HL-60 (cell line): ENCODE results near the gene IRGC.

Source experiments
- DNase-seq, 2 experiments: peaks; one replicate each; pipeline ENCODE4 v3.0.0-alpha.2; 2010 to 2020; ENCODE audit warnings: low read depth in 1 of 2, low spot score in 1 of 2
- H3K27ac ChIP-seq: fragments of 250-450 bp; sonication (Bioruptor Pico); replicated peaks from 2 replicates; pipeline ENCODE4 v1.5.1; 2020; ENCODE audit warnings: mild to moderate bottlenecking, moderate library complexity
- H3K27me3 ChIP-seq: fragments of 250-450 bp; sonication (Bioruptor Pico); 2 replicates; pipeline ENCODE4 v1.5.1; 2021; ENCODE audit warnings: mild to moderate bottlenecking, moderate library complexity; ENCODE audit not compliant: insufficient read depth, poor library complexity, severe bottlenecking
- H3K4me3 ChIP-seq: replicated peaks from 2 replicates; pipeline ENCODE4 v1.5.1; 2011; ENCODE audit warnings: mild to moderate bottlenecking, control low read depth, low read length; ENCODE audit not compliant: insufficient read depth
- CTCF ChIP-seq: IDR thresholded peaks from one replicate; pipeline ENCODE4 v1.5.1; 2011; ENCODE audit warnings: low read length, control low read depth, inconsistent platforms; ENCODE audit not compliant: insufficient read depth
- GABPA ChIP-seq: IDR thresholded peaks from 2 replicates; pipeline ENCODE4 v1.6.1; 2012; ENCODE audit warnings: low read depth
- POLR2AphosphoS5 ChIP-seq: IDR thresholded peaks from 2 replicates; pipeline ENCODE4 v1.6.1; 2012; ENCODE audit warnings: low read depth
- REST ChIP-seq: IDR thresholded peaks from 2 replicates; pipeline ENCODE4 v1.6.1; 2012; ENCODE audit warnings: low read depth; ENCODE audit not compliant: insufficient replicate concordance
- SPI1 ChIP-seq: IDR thresholded peaks from 2 replicates; pipeline ENCODE4 v1.6.1; 2012; ENCODE audit warnings: low read depth, mild to moderate bottlenecking, borderline replicate concordance

IRGC gene

DNA sequence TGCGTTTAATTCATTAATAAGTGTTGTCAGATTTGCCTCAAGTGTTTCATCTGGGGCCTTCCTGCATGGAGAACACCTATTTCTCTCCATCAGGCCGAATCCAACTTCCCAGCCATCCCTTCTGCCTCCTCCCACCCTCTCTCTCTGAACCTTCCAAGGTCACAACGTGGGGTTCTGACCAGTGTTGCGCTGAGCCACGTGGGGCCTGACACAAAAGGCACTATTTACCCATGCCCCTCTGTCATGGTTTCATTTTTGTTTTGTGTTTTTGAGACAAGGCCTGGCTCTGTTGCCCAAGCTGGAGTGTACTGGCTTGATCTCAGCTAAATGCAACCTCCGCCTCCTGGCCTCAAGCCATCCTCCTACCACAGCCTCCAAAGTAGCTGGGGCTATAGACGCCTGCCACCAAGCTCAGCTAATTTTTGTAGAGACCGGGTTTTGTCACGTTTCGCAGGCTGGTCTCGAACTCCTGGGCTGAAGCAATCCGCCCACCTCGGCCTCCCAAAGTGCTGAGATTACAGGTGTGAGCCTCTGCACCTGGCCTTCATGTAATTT, 8.6 kb upstream of the IRGC start:
- TF ChIP-seq POLR2AphosphoS5 (no peak), CTCF (no peak)
- DNase-seq, result no peak
- no peak overlapping the region for H3K27ac ChIP-seq
- no peaks in the 10 kb centered on the region for H3K27me3 ChIP-seq
- no peak overlapping the region for H3K4me3 ChIP-seq

DNA sequence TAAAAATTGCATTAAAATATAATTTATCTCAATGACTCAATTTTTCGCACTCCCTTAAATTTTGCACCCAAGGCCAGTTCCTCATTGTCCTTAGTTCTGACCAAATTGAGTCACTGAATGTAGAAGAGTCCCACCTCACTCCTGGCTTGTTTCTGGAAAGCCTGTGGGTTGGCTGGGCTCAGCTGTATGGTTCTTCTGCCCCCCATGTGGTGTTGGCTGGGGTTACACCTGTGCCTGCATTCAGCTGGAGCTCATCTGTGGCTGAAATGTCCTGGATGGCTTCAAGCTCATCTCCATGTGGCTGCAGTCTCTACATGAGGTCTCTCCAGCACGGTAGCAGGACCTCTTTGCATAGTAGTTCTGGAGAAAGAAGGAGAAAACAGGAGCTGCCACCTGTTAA, 7.2 kb upstream of the IRGC start:
- no peak overlapping the region for H3K27ac ChIP-seq
- no peak for DNase-seq
- no peak for TF ChIP-seq REST
- no peak for TF ChIP-seq SPI1
- no peak for TF ChIP-seq GABPA
- TF ChIP-seq CTCF, result no peak
- no peak for TF ChIP-seq POLR2AphosphoS5
- no peak overlapping the region for H3K4me3 ChIP-seq
- H3K27me3 ChIP-seq, result no peaks in the 10 kb centered on the region

DNA sequence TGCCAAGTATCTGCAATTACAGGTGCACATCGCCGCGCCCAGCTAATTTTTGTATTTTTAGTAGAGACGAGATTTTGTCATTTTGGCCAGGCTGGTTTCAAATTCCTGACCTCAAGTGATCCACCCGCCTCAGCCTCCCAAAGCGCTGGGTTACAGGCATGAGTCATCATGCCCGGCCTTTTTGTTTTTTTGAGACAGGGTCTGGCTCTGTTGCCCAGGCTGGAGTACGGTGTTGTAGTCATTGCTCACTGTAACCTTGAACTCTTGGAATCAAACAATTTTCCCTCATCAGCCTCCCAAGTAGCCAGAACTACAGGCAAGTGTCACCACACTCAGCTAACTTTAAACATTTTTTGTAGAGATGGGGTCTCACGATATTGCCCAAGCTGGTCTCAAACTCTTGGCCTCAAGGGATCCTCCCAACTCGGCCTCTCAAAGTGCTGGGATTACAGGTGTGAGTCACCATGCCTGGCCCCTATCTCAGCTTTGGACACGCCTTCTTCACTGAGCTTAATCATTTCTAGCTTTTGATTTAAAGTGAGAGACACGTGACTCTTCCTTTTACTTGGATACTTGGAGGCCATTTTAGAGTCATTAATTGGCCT, 4.0 kb upstream of the IRGC start:
- no peak for TF ChIP-seq CTCF
- Histone ChIP-seq H3K27me3 (no peaks in the 10 kb centered on the region), H3K27ac (no peak overlapping the region), H3K4me3 (no peak overlapping the region)
- DNase-seq, result no peak

- Histone ChIP-seq H3K4me3 (no peak overlapping the region), H3K27me3 (no peaks in the 10 kb centered on the region), H3K27ac (no peak overlapping the region)
- TF ChIP-seq POLR2AphosphoS5 (no peak), SPI1 (no peak)
- DNase-seq, result no peak
Measured at GRCh38 chr19:43713208-43713607, 2.7 kb upstream of the IRGC start.

- no peak for DNase-seq
- no peak overlapping the region for H3K4me3 ChIP-seq
- no peaks in the 10 kb centered on the region for H3K27me3 ChIP-seq
- no peak overlapping the region for H3K27ac ChIP-seq
- TF ChIP-seq POLR2AphosphoS5, result no peak
- TF ChIP-seq SPI1, result no peak
- no peak for TF ChIP-seq REST
- TF ChIP-seq GABPA, result no peak
- no peak for TF ChIP-seq CTCF
Measured at GRCh38 chr19:43718627-43719377, 2.9 kb downstream of the IRGC start.
